GM12878 (cell line): Measurements from ENCODE around the gene SYPL2.

Experiments
- FOXK2 ChIP-seq: fragments of 450-650 bp; IDR thresholded peaks from 2 replicates; pipeline ENCODE4 v1.6.1; 2017; ENCODE audit warnings: mild to moderate bottlenecking, moderate library complexity
- RBBP5 ChIP-seq: fragments of 200-600 bp; sonication (generic); conservative IDR thresholded peaks from 2 replicates; pipeline ENCODE4 v1.6.1; 2016
- RFX5 ChIP-seq: IDR thresholded peaks from 2 replicates; pipeline ENCODE4 v1.6.1; 2011; ENCODE audit warnings: low read depth, low read length, improper control_type of control experiment
- SIN3A ChIP-seq: IDR thresholded peaks from 2 replicates; pipeline ENCODE4 v1.6.1; 2012; ENCODE audit warnings: low read depth, low read length, improper control_type of control experiment
- TF ChIP-seq, protein P1 (sequence below), 3 experiments: IDR thresholded peaks in 2 of 3; conservative IDR thresholded peaks in 1 of 3; 2 replicates each; pipeline ENCODE4 v1.5.1; 2011; ENCODE audit warnings: low read depth in 3 of 3, low read length in 3 of 3, mild to moderate bottlenecking in 3 of 3, control low read depth in 2 of 3, moderate library complexity in 2 of 3, inconsistent platforms in 1 of 3, mixed read lengths in 1 of 3; ENCODE audit not compliant: control insufficient read depth in 2 of 3, insufficient read depth in 1 of 3; ENCODE audit errors: extremely low read depth in 1 of 3
- TF ChIP-seq, protein P2 (sequence below): IDR thresholded peaks from 2 replicates; pipeline ENCODE4 v1.6.1; 2012; ENCODE audit warnings: low read depth, low read length, improper control_type of control experiment

DNA sequence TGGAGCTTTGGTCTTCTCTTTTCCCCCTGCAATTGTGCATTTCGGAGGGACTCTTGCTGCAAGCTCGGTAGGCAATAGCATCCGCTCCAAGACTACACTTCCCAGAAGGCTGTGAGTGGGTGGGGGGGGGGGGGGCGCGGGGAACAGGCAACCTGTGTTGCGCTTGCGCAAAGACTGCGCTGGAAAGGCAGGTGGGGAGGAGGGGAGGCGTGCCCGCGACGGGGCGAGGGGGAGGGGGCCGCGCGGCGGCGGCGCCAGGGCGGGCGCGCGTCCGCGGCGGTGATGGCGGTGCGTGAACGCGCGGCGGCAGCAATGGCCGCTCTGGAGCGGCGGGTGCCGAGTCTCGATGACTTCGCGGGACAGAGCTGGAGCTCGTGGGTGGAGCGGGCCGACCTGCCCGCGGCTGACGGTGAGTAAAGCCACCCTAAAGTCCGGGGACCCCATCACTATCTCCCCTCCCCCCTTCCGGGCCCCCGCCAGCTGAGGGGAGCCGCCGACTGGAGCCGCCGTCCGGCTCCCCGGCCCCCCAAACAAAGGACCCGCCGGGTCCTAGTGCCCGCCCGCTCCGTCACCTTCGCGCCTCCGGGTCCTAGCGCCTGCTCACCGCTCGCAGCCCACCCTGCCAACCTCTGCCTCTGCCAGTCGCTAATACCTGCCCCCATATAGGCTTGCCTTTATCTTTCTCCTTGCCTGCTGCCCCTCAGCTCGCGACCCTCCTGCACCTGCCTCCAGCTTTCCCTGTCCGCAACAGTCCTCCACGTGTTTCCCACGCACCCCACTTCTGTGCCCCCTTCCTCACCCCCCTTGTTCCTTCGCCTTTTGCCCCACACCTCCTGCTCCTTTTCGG lies 17.5 kb downstream of the SYPL2 start, which contains the start of gene ATXN7L2:
- TF ChIP-seq SIN3A (peak; percentile 75), RFX5 (no peak), RBBP5 (no peak), FOXK2 (0 out of 2 replicates have a peak, but pooled peaks have one; percentile 40)
- TF ChIP-seq, protein P1, sequence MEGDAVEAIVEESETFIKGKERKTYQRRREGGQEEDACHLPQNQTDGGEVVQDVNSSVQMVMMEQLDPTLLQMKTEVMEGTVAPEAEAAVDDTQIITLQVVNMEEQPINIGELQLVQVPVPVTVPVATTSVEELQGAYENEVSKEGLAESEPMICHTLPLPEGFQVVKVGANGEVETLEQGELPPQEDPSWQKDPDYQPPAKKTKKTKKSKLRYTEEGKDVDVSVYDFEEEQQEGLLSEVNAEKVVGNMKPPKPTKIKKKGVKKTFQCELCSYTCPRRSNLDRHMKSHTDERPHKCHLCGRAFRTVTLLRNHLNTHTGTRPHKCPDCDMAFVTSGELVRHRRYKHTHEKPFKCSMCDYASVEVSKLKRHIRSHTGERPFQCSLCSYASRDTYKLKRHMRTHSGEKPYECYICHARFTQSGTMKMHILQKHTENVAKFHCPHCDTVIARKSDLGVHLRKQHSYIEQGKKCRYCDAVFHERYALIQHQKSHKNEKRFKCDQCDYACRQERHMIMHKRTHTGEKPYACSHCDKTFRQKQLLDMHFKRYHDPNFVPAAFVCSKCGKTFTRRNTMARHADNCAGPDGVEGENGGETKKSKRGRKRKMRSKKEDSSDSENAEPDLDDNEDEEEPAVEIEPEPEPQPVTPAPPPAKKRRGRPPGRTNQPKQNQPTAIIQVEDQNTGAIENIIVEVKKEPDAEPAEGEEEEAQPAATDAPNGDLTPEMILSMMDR (IDR thresholded peaks at IDR 0.05 in 2 of 3, conservative IDR thresholded peaks at IDR 0.05 in 1 of 3; ENCODE audit: control insufficient read depth in 2 of 3, extremely low read depth in 1 of 3, insufficient read depth in 1 of 3, low read depth in 3 of 3, low read length in 3 of 3) = no peak; a peak in 1 of 6 replicates
- TF ChIP-seq, protein P2, sequence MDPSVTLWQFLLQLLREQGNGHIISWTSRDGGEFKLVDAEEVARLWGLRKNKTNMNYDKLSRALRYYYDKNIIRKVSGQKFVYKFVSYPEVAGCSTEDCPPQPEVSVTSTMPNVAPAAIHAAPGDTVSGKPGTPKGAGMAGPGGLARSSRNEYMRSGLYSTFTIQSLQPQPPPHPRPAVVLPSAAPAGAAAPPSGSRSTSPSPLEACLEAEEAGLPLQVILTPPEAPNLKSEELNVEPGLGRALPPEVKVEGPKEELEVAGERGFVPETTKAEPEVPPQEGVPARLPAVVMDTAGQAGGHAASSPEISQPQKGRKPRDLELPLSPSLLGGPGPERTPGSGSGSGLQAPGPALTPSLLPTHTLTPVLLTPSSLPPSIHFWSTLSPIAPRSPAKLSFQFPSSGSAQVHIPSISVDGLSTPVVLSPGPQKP = no peak
